HL-60 (cell line): Measurements from ENCODE around the gene ESRRA.

Source experiments
- DNase-seq, 2 experiments: peaks; one replicate each; pipeline ENCODE4 v3.0.0-alpha.2; 2010 to 2020; ENCODE audit warnings: low read depth in 1 of 2, low spot score in 1 of 2
- H3K27ac ChIP-seq: fragments of 250-450 bp; sonication (Bioruptor Pico); replicated peaks from 2 replicates; pipeline ENCODE4 v1.5.1; 2020; ENCODE audit warnings: mild to moderate bottlenecking, moderate library complexity
- H3K27me3 ChIP-seq: fragments of 250-450 bp; sonication (Bioruptor Pico); 2 replicates; pipeline ENCODE4 v1.5.1; 2021; ENCODE audit warnings: mild to moderate bottlenecking, moderate library complexity; ENCODE audit not compliant: insufficient read depth, poor library complexity, severe bottlenecking
- H3K4me3 ChIP-seq: replicated peaks from 2 replicates; pipeline ENCODE4 v1.5.1; 2011; ENCODE audit warnings: mild to moderate bottlenecking, control low read depth, low read length; ENCODE audit not compliant: insufficient read depth
- CTCF ChIP-seq: IDR thresholded peaks from one replicate; pipeline ENCODE4 v1.5.1; 2011; ENCODE audit warnings: low read length, control low read depth, inconsistent platforms; ENCODE audit not compliant: insufficient read depth
- GABPA ChIP-seq: IDR thresholded peaks from 2 replicates; pipeline ENCODE4 v1.6.1; 2012; ENCODE audit warnings: low read depth
- POLR2AphosphoS5 ChIP-seq: IDR thresholded peaks from 2 replicates; pipeline ENCODE4 v1.6.1; 2012; ENCODE audit warnings: low read depth
- SPI1 ChIP-seq: IDR thresholded peaks from 2 replicates; pipeline ENCODE4 v1.6.1; 2012; ENCODE audit warnings: low read depth, mild to moderate bottlenecking, borderline replicate concordance
- TF ChIP-seq, protein P1 (sequence below): IDR thresholded peaks from 2 replicates; pipeline ENCODE4 v1.6.1; 2012; ENCODE audit warnings: low read depth; ENCODE audit not compliant: insufficient replicate concordance

ESRRA gene

GRCh38 chr11:64355078-64355940, 50.0 kb downstream of the ESRRA start:
- TF ChIP-seq CTCF (peak; percentile 40), POLR2AphosphoS5 (no peak), SPI1 (peak; percentile 36; the same call in 1 of the 2 replicates), GABPA (no peak)
- TF ChIP-seq, protein P1, sequence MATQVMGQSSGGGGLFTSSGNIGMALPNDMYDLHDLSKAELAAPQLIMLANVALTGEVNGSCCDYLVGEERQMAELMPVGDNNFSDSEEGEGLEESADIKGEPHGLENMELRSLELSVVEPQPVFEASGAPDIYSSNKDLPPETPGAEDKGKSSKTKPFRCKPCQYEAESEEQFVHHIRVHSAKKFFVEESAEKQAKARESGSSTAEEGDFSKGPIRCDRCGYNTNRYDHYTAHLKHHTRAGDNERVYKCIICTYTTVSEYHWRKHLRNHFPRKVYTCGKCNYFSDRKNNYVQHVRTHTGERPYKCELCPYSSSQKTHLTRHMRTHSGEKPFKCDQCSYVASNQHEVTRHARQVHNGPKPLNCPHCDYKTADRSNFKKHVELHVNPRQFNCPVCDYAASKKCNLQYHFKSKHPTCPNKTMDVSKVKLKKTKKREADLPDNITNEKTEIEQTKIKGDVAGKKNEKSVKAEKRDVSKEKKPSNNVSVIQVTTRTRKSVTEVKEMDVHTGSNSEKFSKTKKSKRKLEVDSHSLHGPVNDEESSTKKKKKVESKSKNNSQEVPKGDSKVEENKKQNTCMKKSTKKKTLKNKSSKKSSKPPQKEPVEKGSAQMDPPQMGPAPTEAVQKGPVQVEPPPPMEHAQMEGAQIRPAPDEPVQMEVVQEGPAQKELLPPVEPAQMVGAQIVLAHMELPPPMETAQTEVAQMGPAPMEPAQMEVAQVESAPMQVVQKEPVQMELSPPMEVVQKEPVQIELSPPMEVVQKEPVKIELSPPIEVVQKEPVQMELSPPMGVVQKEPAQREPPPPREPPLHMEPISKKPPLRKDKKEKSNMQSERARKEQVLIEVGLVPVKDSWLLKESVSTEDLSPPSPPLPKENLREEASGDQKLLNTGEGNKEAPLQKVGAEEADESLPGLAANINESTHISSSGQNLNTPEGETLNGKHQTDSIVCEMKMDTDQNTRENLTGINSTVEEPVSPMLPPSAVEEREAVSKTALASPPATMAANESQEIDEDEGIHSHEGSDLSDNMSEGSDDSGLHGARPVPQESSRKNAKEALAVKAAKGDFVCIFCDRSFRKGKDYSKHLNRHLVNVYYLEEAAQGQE: no peak
- Histone ChIP-seq H3K4me3 (0 out of 2 replicates have a peak overlapping the region, but pooled peaks have one; percentile 6), H3K27ac (peak overlapping the region; percentile 65), H3K27me3 (no peaks in the 10 kb centered on the region)
- DNase-seq: peak; percentile 88 to 90

DNA sequence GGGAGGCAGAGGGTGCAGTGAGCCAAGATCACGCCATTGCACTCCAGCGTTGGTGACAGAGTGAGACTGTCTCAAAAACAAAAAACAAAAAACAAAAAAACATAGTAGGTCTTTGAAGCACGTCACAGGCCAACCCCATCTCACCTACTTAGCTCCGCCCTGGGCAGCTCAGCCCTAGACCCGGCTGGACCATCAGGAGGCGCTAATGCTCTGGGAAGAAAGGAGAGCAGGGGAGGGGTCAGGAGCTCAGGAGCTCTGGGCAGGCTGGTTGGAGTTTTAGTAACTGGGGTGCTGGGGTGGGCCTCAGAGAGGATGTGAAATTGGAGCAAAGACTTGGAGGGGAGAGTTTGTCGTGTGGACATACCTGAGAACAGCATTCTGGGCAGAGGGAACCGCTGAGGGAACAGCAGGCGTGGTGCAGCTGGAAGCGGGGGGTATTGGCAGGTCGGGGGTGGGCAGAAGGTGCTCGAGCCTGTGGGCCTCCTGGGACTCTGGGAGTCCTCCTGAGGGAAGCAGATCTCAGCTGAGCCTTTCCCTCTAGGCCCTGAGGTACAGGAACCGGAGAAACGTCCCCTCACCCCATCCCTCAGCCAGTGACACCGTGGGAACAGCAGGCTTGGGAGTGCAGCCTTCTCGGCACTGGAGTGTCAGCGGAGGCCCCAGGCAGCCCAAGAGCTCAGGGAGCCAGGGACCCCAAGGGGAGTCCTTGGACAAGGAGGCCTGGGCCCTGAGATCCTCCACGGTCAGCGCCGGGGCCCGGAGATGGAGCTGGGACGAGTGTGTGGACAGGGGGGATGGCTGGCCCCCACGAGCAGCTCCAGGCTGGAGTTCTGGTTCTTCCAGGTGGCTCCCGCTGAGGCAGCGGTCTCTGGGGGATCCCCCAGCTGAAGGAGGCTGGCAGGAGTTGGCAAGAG, 51.4 kb downstream of the ESRRA start:
- Histone ChIP-seq H3K27me3 (no peaks in the 10 kb centered on the region), H3K4me3 (no peak overlapping the region), H3K27ac (no peak overlapping the region)
- peak; percentile 14; the same call in 1 of the 2 replicates for TF ChIP-seq POLR2AphosphoS5
- TF ChIP-seq CTCF: peak; percentile 26
- TF ChIP-seq, protein P1: no peak
- peak in 1 of 2 experiments; percentile 76 for DNase-seq

GRCh38 chr11:64357446-64357845, 52.1 kb downstream of the ESRRA start:
- Histone ChIP-seq H3K27ac (no peak overlapping the region), H3K27me3 (no peaks in the 10 kb centered on the region), H3K4me3 (no peak overlapping the region)
- TF ChIP-seq, protein P1: no peak
- TF ChIP-seq GABPA (no peak), POLR2AphosphoS5 (no peak), SPI1 (no peak), CTCF (no peak)
- DNase-seq: no peak
